Suprapubic skin (tissue), 4 donors: ENCODE measurements around the gene TBX5.

Experiments
- EP300 ChIP-seq: sonication (generic); formaldehyde crosslinking; IDR thresholded peaks from one replicate; pipeline ENCODE4 v1.6.1; 2017; ENCODE audit warnings: antibody characterized with exemption
- POLR2A ChIP-seq, 2 donors: fragments of 450-650 bp; IDR thresholded peaks; one replicate each; pipeline ENCODE4 v1.6.1; 2017; ENCODE audit warnings: antibody characterized with exemption in 2 of 2, mild to moderate bottlenecking in 2 of 2, moderate library complexity in 2 of 2
- POLR2AphosphoS5 ChIP-seq, 3 donors: sonication (generic); formaldehyde crosslinking; IDR thresholded peaks; one replicate each; pipeline ENCODE4 v1.6.1; 2017; ENCODE audit warnings: antibody characterized with exemption in 3 of 3
- TF ChIP-seq, protein P1 (sequence below), 2 donors: fragments of 200-600 bp in 1 of 2; fragments of 450-650 bp in 1 of 2; sonication (generic) in 1 of 2; IDR thresholded peaks; one replicate each; pipeline ENCODE4 v1.5.1; 2016 to 2019; ENCODE audit warnings: antibody characterized with exemption in 2 of 2, mild to moderate bottlenecking in 1 of 2, moderate library complexity in 1 of 2

DNA sequence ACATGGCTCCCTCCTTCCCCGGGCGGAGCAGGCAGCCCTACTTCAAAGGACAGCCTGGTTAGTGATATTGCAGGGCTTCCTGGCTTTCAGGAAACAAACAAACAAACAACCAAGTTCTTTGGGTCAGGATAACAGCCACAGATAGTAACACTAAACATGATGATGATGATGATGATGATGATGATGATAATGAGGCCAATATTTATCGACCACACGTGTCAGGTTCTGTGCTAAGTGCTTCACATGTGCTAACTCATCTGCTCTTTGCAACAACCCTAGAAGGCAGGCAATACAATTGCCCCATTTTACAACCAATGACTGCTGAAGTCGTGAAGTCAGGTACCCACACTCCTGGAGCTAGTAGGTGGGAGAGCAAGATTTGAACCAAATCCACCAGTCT, 44.1 kb upstream of the TBX5 start:
- TF ChIP-seq, protein P1, sequence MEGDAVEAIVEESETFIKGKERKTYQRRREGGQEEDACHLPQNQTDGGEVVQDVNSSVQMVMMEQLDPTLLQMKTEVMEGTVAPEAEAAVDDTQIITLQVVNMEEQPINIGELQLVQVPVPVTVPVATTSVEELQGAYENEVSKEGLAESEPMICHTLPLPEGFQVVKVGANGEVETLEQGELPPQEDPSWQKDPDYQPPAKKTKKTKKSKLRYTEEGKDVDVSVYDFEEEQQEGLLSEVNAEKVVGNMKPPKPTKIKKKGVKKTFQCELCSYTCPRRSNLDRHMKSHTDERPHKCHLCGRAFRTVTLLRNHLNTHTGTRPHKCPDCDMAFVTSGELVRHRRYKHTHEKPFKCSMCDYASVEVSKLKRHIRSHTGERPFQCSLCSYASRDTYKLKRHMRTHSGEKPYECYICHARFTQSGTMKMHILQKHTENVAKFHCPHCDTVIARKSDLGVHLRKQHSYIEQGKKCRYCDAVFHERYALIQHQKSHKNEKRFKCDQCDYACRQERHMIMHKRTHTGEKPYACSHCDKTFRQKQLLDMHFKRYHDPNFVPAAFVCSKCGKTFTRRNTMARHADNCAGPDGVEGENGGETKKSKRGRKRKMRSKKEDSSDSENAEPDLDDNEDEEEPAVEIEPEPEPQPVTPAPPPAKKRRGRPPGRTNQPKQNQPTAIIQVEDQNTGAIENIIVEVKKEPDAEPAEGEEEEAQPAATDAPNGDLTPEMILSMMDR (IDR thresholded peaks at IDR 0.05), result no peak
- TF ChIP-seq POLR2AphosphoS5 (IDR thresholded peaks at IDR 0.05) (no peak), POLR2A (IDR thresholded peaks at IDR 0.05) (no peak), EP300 (no peak)
